ENCODE results near the gene PLPP4.

GRCh38 chr10:120578134-120578533, 121.1 kb downstream of the PLPP4 start:
- TF ChIP-seq SMC3 (conservative IDR thresholded peaks at IDR 0.05; ENCODE audit: poor library complexity) = no peak
- no peak for TF ChIP-seq RAD21 (conservative IDR thresholded peaks at IDR 0.05)
- TF ChIP-seq REST (IDR thresholded peaks at IDR 0.05; ENCODE audit: borderline replicate concordance) = no peak

Measured in neural cell (in vitro differentiated cells).